GM12891 (cell line): Measurements from ENCODE around the gene MTHFSD.

ENCODE experiments used
- PAX5 ChIP-seq: IDR thresholded peaks from 2 replicates; pipeline ENCODE4 v1.6.1; 2011; ENCODE audit warnings: low read length, moderate library complexity, mild to moderate bottlenecking; ENCODE audit not compliant: insufficient read depth, severe bottlenecking
- POLR2A ChIP-seq: IDR thresholded peaks from 2 replicates; pipeline ENCODE4 v1.6.1; 2011; ENCODE audit warnings: low read depth, low read length, control low read depth
- POLR2AphosphoS5 ChIP-seq: IDR thresholded peaks from 2 replicates; pipeline ENCODE4 v1.6.1; 2011; ENCODE audit warnings: low read depth, low read length, control low read depth
- POU2F2 ChIP-seq: IDR thresholded peaks from 2 replicates; pipeline ENCODE4 v1.6.1; 2011; ENCODE audit warnings: low read depth, mild to moderate bottlenecking, control low read depth, low read length, moderate library complexity
- TAF1 ChIP-seq: IDR thresholded peaks from 2 replicates; pipeline ENCODE4 v1.6.1; 2011; ENCODE audit warnings: low read depth, low read length, control low read depth

DNA sequence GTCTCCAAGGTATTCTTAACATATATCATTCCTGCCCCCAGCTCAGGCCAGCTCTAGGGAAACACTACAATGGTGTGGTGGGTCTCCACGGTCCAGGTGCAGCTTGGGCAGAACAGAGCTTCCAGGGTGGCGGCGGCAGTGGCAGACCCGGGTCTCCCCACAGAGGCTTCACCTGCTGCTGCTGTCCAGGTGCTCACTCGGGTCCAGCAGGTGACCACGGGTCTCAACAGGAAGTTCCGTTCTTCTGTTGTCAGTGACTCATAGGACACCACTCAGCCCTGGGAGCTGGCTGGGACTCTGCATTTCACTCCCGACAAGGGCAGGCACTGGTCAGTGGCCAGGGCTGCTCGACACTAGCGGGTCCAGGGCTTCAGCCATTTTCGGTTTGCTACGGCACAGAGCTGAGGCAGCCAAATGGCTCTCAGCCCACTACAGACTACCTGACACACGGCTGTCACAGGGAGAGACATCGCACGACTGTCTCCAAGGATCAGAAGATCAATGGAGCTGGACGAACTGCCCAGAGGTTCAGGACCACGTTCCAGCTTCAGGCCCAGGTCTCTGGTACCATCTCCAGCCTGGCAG, 16.7 kb downstream of the MTHFSD start:
- no peak for TF ChIP-seq POLR2A
- no peak for TF ChIP-seq POLR2AphosphoS5
- no peak for TF ChIP-seq TAF1
- no peak for TF ChIP-seq POU2F2
- no peak for TF ChIP-seq PAX5
